ENCODE measurements around the gene GABRD. TPM values are rescaled to one million over a fixed set of nuclear protein-coding genes. Genes with fewer than 3 reads are reported as not detected.

The GABRD gene
- total RNA-seq, 1 experiment from 2014 or later = not detected

DNA sequence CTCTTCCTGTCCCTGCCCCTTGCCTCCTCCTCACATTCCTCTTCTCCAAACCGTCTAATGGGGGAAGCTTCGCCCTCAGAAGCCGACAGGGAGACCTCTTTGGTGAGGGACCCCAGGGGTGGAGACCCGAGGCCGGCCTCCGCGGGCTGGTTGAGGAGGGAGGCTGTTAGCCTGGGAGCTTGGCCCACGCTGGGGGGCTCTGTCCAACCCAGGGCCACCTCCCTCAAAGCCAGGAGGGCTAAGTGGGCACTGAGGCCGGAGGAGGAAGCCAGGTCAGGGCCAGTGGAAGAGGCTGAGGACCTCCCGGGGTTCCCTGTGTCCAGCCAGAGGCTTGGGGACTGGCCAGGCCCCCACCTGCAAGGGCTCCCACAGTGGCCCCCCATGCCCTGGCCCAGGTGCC, 5.3 kb downstream of the GABRD start:
- no peak overlapping the region for H3K4me2 ChIP-seq
- DNase-seq = no peak
- no peaks in the 10 kb centered on the region for H4K20me1 ChIP-seq (ENCODE audit: insufficient read depth)
- CTCF ChIA-PET = no interaction called here
- intact Hi-C loops (cut with micrococcal nuclease; ENCODE audit: unreplicated experiment) = no loop called here
- no peaks in the 10 kb centered on the region for H3K4me1 ChIP-seq (replicated peaks; ENCODE audit: insufficient read depth)
- no peak overlapping the region for H3K27ac ChIP-seq
- no peaks in the 10 kb centered on the region for H3K36me3 ChIP-seq (ENCODE audit: low read depth)
- H3K4me3 ChIP-seq = no peak overlapping the region
- no TSS peak for BruUV-seq (replicated peaks)
- H3F3A ChIP-seq (ENCODE audit: insufficient read depth, low read depth) = no peaks in the 10 kb centered on the region
- TF ChIP-seq, protein P1, sequence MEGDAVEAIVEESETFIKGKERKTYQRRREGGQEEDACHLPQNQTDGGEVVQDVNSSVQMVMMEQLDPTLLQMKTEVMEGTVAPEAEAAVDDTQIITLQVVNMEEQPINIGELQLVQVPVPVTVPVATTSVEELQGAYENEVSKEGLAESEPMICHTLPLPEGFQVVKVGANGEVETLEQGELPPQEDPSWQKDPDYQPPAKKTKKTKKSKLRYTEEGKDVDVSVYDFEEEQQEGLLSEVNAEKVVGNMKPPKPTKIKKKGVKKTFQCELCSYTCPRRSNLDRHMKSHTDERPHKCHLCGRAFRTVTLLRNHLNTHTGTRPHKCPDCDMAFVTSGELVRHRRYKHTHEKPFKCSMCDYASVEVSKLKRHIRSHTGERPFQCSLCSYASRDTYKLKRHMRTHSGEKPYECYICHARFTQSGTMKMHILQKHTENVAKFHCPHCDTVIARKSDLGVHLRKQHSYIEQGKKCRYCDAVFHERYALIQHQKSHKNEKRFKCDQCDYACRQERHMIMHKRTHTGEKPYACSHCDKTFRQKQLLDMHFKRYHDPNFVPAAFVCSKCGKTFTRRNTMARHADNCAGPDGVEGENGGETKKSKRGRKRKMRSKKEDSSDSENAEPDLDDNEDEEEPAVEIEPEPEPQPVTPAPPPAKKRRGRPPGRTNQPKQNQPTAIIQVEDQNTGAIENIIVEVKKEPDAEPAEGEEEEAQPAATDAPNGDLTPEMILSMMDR (conservative IDR thresholded peaks at IDR 0.05) = no peak
- TF ChIP-seq EZH2 (IDR thresholded peaks at IDR 0.05; ENCODE audit: low read depth) = no peak
- no peaks in the 10 kb centered on the region for H3K79me2 ChIP-seq (ENCODE audit: low read depth)
- no peaks in the 10 kb centered on the region for H3K9me3 ChIP-seq (ENCODE audit: insufficient read depth, low read depth)
- POLR2A ChIA-PET (ENCODE audit: unreplicated experiment) = no interaction called here
- H2AFZ ChIP-seq = no peak overlapping the region
- no peaks in the 10 kb centered on the region for H3K9me2 ChIP-seq (ENCODE audit: insufficient read depth)
- peaks cover 85% of the 10 kb centered on the region for H3K27me3 ChIP-seq (ENCODE audit: insufficient read depth, low read depth)

GRCh38 chr1:2024887-2025286, 5.7 kb downstream of the GABRD start:
- no peaks in the 10 kb centered on the region for H3K9me3 ChIP-seq (ENCODE audit: insufficient read depth, low read depth)
- H4K20me1 ChIP-seq (ENCODE audit: insufficient read depth) = no peaks in the 10 kb centered on the region
- H3K4me2 ChIP-seq = no peak overlapping the region
- no peak overlapping the region for H3K4me3 ChIP-seq
- no peak overlapping the region for H3K27ac ChIP-seq
- BruUV-seq (replicated peaks) = no TSS peak
- H3K36me3 ChIP-seq (ENCODE audit: low read depth) = no peaks in the 10 kb centered on the region
- no peaks in the 10 kb centered on the region for H3K9me2 ChIP-seq (ENCODE audit: insufficient read depth)
- ChIA-PET CTCF (no interaction called here), POLR2A (ENCODE audit: unreplicated experiment) (no interaction called here)
- no peak for DNase-seq
- H3K27me3 ChIP-seq (ENCODE audit: insufficient read depth, low read depth) = peaks cover 82% of the 10 kb centered on the region
- H3K79me2 ChIP-seq (ENCODE audit: low read depth) = no peaks in the 10 kb centered on the region
- H3F3A ChIP-seq (ENCODE audit: insufficient read depth, low read depth) = no peaks in the 10 kb centered on the region
- no peak overlapping the region for H2AFZ ChIP-seq
- intact Hi-C loops (cut with micrococcal nuclease; ENCODE audit: unreplicated experiment) = no loop called here
- H3K4me1 ChIP-seq (replicated peaks; ENCODE audit: insufficient read depth) = no peaks in the 10 kb centered on the region
- no peak for TF ChIP-seq EZH2 (IDR thresholded peaks at IDR 0.05; ENCODE audit: low read depth)
- TF ChIP-seq, protein P1 (conservative IDR thresholded peaks at IDR 0.05) = no peak

DNA sequence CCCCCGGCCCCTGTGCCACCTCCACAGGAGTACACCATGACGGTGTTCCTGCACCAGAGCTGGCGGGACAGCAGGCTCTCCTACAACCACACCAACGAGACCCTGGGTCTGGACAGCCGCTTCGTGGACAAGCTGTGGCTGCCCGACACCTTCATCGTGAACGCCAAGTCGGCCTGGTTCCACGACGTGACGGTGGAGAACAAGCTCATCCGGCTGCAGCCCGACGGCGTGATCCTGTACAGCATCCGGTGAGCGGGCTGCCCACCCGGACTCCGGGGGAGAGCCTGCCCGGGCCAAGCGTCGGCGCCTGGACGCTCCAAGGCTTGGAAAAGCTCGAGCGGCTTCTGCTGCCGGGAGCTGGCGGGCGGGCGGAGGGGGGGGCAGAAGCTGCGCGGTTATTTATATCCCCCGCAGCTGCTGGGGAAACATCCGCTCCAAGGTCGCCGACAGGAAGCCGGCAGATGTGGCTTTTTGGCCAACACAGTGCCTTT, 6.4 kb downstream of the GABRD start:
- Histone ChIP-seq H3K9me3 (ENCODE audit: insufficient read depth, low read depth) (no peaks in the 10 kb centered on the region), H3K27ac (no peak overlapping the region), H3K79me2 (ENCODE audit: low read depth) (no peaks in the 10 kb centered on the region), H3K36me3 (ENCODE audit: low read depth) (no peaks in the 10 kb centered on the region), H3K27me3 (ENCODE audit: insufficient read depth, low read depth) (peaks cover 82% of the 10 kb centered on the region), H3F3A (ENCODE audit: insufficient read depth, low read depth) (no peaks in the 10 kb centered on the region), H3K4me3 (no peak overlapping the region), H3K4me2 (no peak overlapping the region), H3K9me2 (ENCODE audit: insufficient read depth) (no peaks in the 10 kb centered on the region), H2AFZ (no peak overlapping the region), H4K20me1 (ENCODE audit: insufficient read depth) (no peaks in the 10 kb centered on the region), H3K4me1 (replicated peaks; ENCODE audit: insufficient read depth) (no peaks in the 10 kb centered on the region)
- TF ChIP-seq EZH2 (IDR thresholded peaks at IDR 0.05; ENCODE audit: low read depth) = no peak
- TF ChIP-seq, protein P1 (conservative IDR thresholded peaks at IDR 0.05) = no peak
- ChIA-PET CTCF (no interaction called here), POLR2A (ENCODE audit: unreplicated experiment) (no interaction called here)
- no peak for DNase-seq
- intact Hi-C loops (cut with micrococcal nuclease; ENCODE audit: unreplicated experiment) = no loop called here
- no TSS peak for BruUV-seq (replicated peaks)

Measured in PC-9 (cell line).